Neutrophil (primary cell): ENCODE results near the gene ZNF780B.

Experiments
- H3K27ac ChIP-seq: fragments of 200-600 bp; sonication (generic); 2 replicates; pipeline ENCODE4 v1.5.1; 2016; ENCODE audit warnings: mild to moderate bottlenecking, moderate library complexity
- H3K27me3 ChIP-seq: fragments of 200-600 bp; sonication (generic); 2 replicates; pipeline ENCODE4 v1.6.0; 2016; ENCODE audit warnings: mild to moderate bottlenecking
- H3K36me3 ChIP-seq: fragments of 200-600 bp; sonication (generic); 2 replicates; pipeline ENCODE4 v1.5.1; 2017
- H3K4me1 ChIP-seq, 2 experiments: fragments of 200-600 bp in 1 of 2; sonication (generic) in 1 of 2; 1 replicate in 1 of 2; 2 replicates in 1 of 2; pipeline versions ENCODE4 v1.5.1 to v1.6.1; 2013 to 2016; ENCODE audit warnings: low read depth in 1 of 2, low read length in 1 of 2, mild to moderate bottlenecking in 1 of 2, moderate library complexity in 1 of 2; ENCODE audit not compliant: control insufficient read depth in 1 of 2, insufficient read depth in 1 of 2
- H3K4me3 ChIP-seq, 2 experiments: fragments of 200-600 bp in 1 of 2; sonication (generic) in 1 of 2; 1 replicate in 1 of 2; 2 replicates in 1 of 2; pipeline ENCODE4 v1.5.1; 2013 to 2016; ENCODE audit warnings: low read depth in 1 of 2, low read length in 1 of 2, mild to moderate bottlenecking in 1 of 2, moderate library complexity in 1 of 2
- H3K9me3 ChIP-seq: fragments of 200-600 bp; sonication (generic); 2 replicates; pipeline ENCODE4 v1.5.1; 2016
- CTCF ChIP-seq: fragments of 200-600 bp; sonication (generic); IDR thresholded peaks from 2 replicates; pipeline ENCODE4 v1.5.1; 2016; ENCODE audit warnings: antibody characterized with exemption

Gene ZNF780B

GRCh38 chr19:40033989-40034560 is 22.0 kb downstream of the ZNF780B start:
- H3K4me3 ChIP-seq, result no peak overlapping the region
- no peaks in the 10 kb centered on the region for H3K4me1 ChIP-seq
- peaks cover 76% of the 10 kb centered on the region for H3K9me3 ChIP-seq
- H3K27ac ChIP-seq, result no peak overlapping the region
- no peak for TF ChIP-seq CTCF
- H3K36me3 ChIP-seq, result no peaks in the 10 kb centered on the region
- H3K27me3 ChIP-seq, result no peaks in the 10 kb centered on the region

GRCh38 chr19:40026597-40026970 is 29.4 kb downstream of the ZNF780B start:
- no peak for TF ChIP-seq CTCF
- no peaks in the 10 kb centered on the region for H3K4me1 ChIP-seq
- H3K9me3 ChIP-seq, result peaks cover 35% of the 10 kb centered on the region
- H3K27ac ChIP-seq, result no peak overlapping the region
- no peaks in the 10 kb centered on the region for H3K27me3 ChIP-seq
- no peak overlapping the region for H3K4me3 ChIP-seq
- no peaks in the 10 kb centered on the region for H3K36me3 ChIP-seq

- no peak for TF ChIP-seq CTCF
- Histone ChIP-seq H3K27me3 (no peaks in the 10 kb centered on the region), H3K36me3 (no peaks in the 10 kb centered on the region), H3K4me1 (no peaks in the 10 kb centered on the region), H3K9me3 (peaks cover 30% of the 10 kb centered on the region), H3K4me3 (no peak overlapping the region), H3K27ac (no peak overlapping the region)
Observed at GRCh38 chr19:40025938-40026596, 30.0 kb downstream of the ZNF780B start.

- Histone ChIP-seq H3K4me3 (no peak overlapping the region), H3K27ac (no peak overlapping the region), H3K36me3 (no peaks in the 10 kb centered on the region), H3K9me3 (peaks cover 19% of the 10 kb centered on the region), H3K27me3 (no peaks in the 10 kb centered on the region), H3K4me1 (no peaks in the 10 kb centered on the region)
- no peak for TF ChIP-seq CTCF
Observed at GRCh38 chr19:40023969-40024368, 32.1 kb downstream of the ZNF780B start.

GRCh38 chr19:40013991-40014390 is 42.0 kb downstream of the ZNF780B start:
- peaks cover 26% of the 10 kb centered on the region for H3K9me3 ChIP-seq
- no peak overlapping the region for H3K27ac ChIP-seq
- H3K27me3 ChIP-seq, result no peaks in the 10 kb centered on the region
- no peak for TF ChIP-seq CTCF
- H3K4me1 ChIP-seq, result no peaks in the 10 kb centered on the region
- H3K36me3 ChIP-seq, result peaks cover 5% of the 10 kb centered on the region
- no peak overlapping the region for H3K4me3 ChIP-seq
